SK-N-SH (cell line): Measurements from ENCODE around the gene CCDC192. TPM values are rescaled to one million over a fixed set of nuclear protein-coding genes. Genes with fewer than 3 reads are reported as not detected.

Experiments
- CTCF ChIA-PET: fragments of 300-600, 350-600 bp; formaldehyde crosslinking; extraction: SDS; loops from one replicate; lab custom pipeline; 2021; lab: Yijun Ruan, JAX
- POLR2A ChIA-PET: fragments of 350-600 bp; sonication (Branson Sonifier 250); formaldehyde crosslinking; extraction: SDS; loops from one replicate; lab custom pipeline; 2020; ENCODE audit warnings: antibody characterized with exemption, inconsistent platforms; lab: Yijun Ruan, JAX
- DNase-seq: peaks from one replicate; pipeline ENCODE4 v3.0.0; 2012
- H2AFZ ChIP-seq: fragments of 200-600 bp; sonication (generic); 2 replicates; pipeline ENCODE4 v1.8.1; 2016; ENCODE audit warnings: antibody characterized with exemption, mild to moderate bottlenecking, low read depth
- H3F3A ChIP-seq: fragments of 200-600 bp; sonication (generic); replicated peaks from 2 replicates; pipeline ENCODE3; 2016; ENCODE audit warnings: antibody characterized with exemption, mild to moderate bottlenecking; ENCODE audit not compliant: insufficient read depth
- H3K27ac ChIP-seq, 2 experiments: fragments of 200-500 bp in 1 of 2; fragments of 200-600 bp in 1 of 2; sonication (Bioruptor generic) in 1 of 2; sonication (generic), shearing (Covaris generic) in 1 of 2; 2 replicates each; pipeline versions ENCODE4 v1.5.1 to v1.6.1; 2014 to 2016; ENCODE audit warnings: low read depth in 2 of 2, inconsistent platforms in 1 of 2, low read length in 1 of 2, mild to moderate bottlenecking in 1 of 2, mixed read lengths in 1 of 2
- H3K27me3 ChIP-seq: fragments of 200-600 bp; sonication (generic), shearing (Covaris generic); 2 replicates; pipeline ENCODE4 v1.6.1; 2016; ENCODE audit warnings: mixed run types; ENCODE audit not compliant: insufficient read depth
- H3K36me3 ChIP-seq, 2 experiments: fragments of 200-500 bp in 1 of 2; fragments of 200-600 bp in 1 of 2; sonication (Bioruptor generic) in 1 of 2; sonication (generic) in 1 of 2; replicated peaks in 1 of 2; 2 replicates each; pipeline versions ENCODE3 to v1.5.1; 2014 to 2016; ENCODE audit warnings: low read length in 1 of 2, mild to moderate bottlenecking in 1 of 2; ENCODE audit not compliant: insufficient read depth in 2 of 2, control insufficient read depth in 1 of 2
- H3K4me1 ChIP-seq, 2 experiments: fragments of 200-500 bp in 1 of 2; fragments of 200-600 bp in 1 of 2; sonication (Bioruptor generic) in 1 of 2; sonication (generic), shearing (Covaris generic) in 1 of 2; 2 replicates each; pipeline versions ENCODE4 v1.5.1 to v1.6.1; 2014 to 2016; ENCODE audit warnings: low read depth in 1 of 2, low read length in 1 of 2, mixed run types in 1 of 2; ENCODE audit not compliant: insufficient read depth in 2 of 2, control insufficient read depth in 1 of 2
- H3K4me2 ChIP-seq: fragments of 200-600 bp; sonication (generic), shearing (Covaris generic); 2 replicates; pipeline ENCODE4 v1.6.1; 2017; ENCODE audit warnings: mixed run types
- H3K4me3 ChIP-seq, 2 experiments: fragments of 200-500 bp in 1 of 2; fragments of 200-600 bp in 1 of 2; sonication (Bioruptor generic) in 1 of 2; sonication (generic), shearing (Covaris generic) in 1 of 2; 2 replicates each; pipeline versions ENCODE4 v1.5.1 to v1.8.1; 2014 to 2016; ENCODE audit warnings: low read depth in 2 of 2, inconsistent platforms in 1 of 2, low read length in 1 of 2, mild to moderate bottlenecking in 1 of 2, mixed read lengths in 1 of 2, moderate library complexity in 1 of 2
- H3K79me2 ChIP-seq: fragments of 200-600 bp; sonication (generic); 2 replicates; pipeline ENCODE4 v1.8.1; 2017; ENCODE audit warnings: mild to moderate bottlenecking; ENCODE audit not compliant: insufficient read depth
- H3K9ac ChIP-seq: fragments of 200-600 bp; sonication (generic); 2 replicates; pipeline ENCODE4 v1.6.1; 2017; ENCODE audit warnings: mixed run types
- H3K9me2 ChIP-seq: fragments of 200-600 bp; sonication (generic); 2 replicates; pipeline ENCODE4 v1.6.1; 2017; ENCODE audit warnings: mixed run types
- H3K9me3 ChIP-seq: fragments of 200-600 bp; sonication (generic); 2 replicates; pipeline ENCODE4 v1.6.1; 2017; ENCODE audit warnings: mixed run types, mild to moderate bottlenecking, moderate library complexity
- H4K20me1 ChIP-seq: fragments of 200-600 bp; sonication (generic); 2 replicates; pipeline ENCODE4 v1.6.1; 2017; ENCODE audit warnings: mild to moderate bottlenecking, mixed run types; ENCODE audit not compliant: insufficient read depth
- ELF1 ChIP-seq: IDR thresholded peaks from 2 replicates; pipeline ENCODE4 v1.4.0; 2012
- EP300 ChIP-seq, 2 experiments: IDR thresholded peaks; 2 replicates each; pipeline versions ENCODE4 v1.4.0 to v1.6.1; 2012; ENCODE audit warnings: borderline replicate concordance in 1 of 2, low read depth in 1 of 2, low read length in 1 of 2
- FOSL2 ChIP-seq: IDR thresholded peaks from 2 replicates; pipeline ENCODE4 v1.4.0; 2012; ENCODE audit warnings: low read depth, mild to moderate bottlenecking, moderate library complexity, borderline replicate concordance
- FOXJ3 ChIP-seq: sonication (generic); formaldehyde crosslinking; IDR thresholded peaks from 2 replicates; pipeline ENCODE4 v1.5.1; 2020; ENCODE audit warnings: mild to moderate bottlenecking, missing genetic modification reagents
- GATA2 ChIP-seq: sonication (generic); formaldehyde crosslinking; IDR thresholded peaks from 2 replicates; pipeline ENCODE4 v1.5.0; 2020; ENCODE audit warnings: mild to moderate bottlenecking, missing genetic modification reagents
- MEF2A ChIP-seq: IDR thresholded peaks from 2 replicates; pipeline ENCODE4 v1.4.0; 2012; ENCODE audit warnings: low read depth, borderline replicate concordance
- NFIC ChIP-seq: IDR thresholded peaks from 2 replicates; pipeline ENCODE4 v1.4.0; 2012; ENCODE audit warnings: borderline replicate concordance
- NRF1 ChIP-seq: IDR thresholded peaks from 2 replicates; pipeline ENCODE4 v1.6.1; 2012; ENCODE audit warnings: low read depth, mild to moderate bottlenecking, low read length
- POLR2AphosphoS5 ChIP-seq: IDR thresholded peaks from 2 replicates; pipeline ENCODE4 v1.6.1; 2012; ENCODE audit warnings: low read depth, low read length
- TCF12 ChIP-seq: IDR thresholded peaks from 2 replicates; pipeline ENCODE4 v1.4.0; 2012
- TEAD4 ChIP-seq: IDR thresholded peaks from 2 replicates; pipeline ENCODE4 v1.4.0; 2012; ENCODE audit warnings: mild to moderate bottlenecking, borderline replicate concordance; ENCODE audit not compliant: insufficient read depth
- YY1 ChIP-seq: IDR thresholded peaks from 2 replicates; pipeline ENCODE4 v1.4.0; 2012; ENCODE audit warnings: low read depth, mild to moderate bottlenecking
- WGBS: methylation state at CpG from one replicate; pipeline ENCODE4 v1.1.6; 2017; ENCODE audit warnings: low lambda C conversion rate; 5-methylcytosine and 5-hydroxymethylcytosine counted together
- polyA plus RNA-seq, 3 experiments: library from polyadenylated mRNA; depleted of rRNA; stranded (reverse); fragments of >200 nt; gene quantifications; 2 replicates each; pipeline ENCODE4 v1.2.3, GENCODE V29; 2012
- TF ChIP-seq, protein P1 (sequence below): IDR thresholded peaks from 2 replicates; pipeline ENCODE4 v1.4.0; 2012; ENCODE audit warnings: low read depth
- TF ChIP-seq, protein P2 (sequence below): IDR thresholded peaks from 2 replicates; pipeline ENCODE4; 2012
- TF ChIP-seq, protein P3 (sequence below): fragments of 150-350 bp; IDR thresholded peaks from 2 replicates; pipeline ENCODE4 v1.6.1; 2016; ENCODE audit warnings: mild to moderate bottlenecking, low read depth, low read length

CCDC192 gene, protein sequence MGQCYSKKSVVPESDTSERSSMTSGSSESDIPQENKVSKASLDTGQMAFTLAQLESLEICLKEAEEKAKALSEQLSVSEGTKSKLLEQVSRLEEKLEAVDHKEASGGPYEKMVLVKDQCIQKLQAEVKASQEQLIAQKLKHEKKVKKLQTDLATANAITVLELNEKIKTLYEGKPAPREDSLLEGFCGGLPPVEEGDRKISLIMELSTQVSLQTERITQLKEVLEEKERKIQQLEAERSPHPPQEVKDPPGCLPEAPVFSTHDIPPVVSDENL
- not detected in 2 replicates for polyA plus RNA-seq (2012; rRNA removed)
- 0.05 and 0.10 TPM in 2 replicates for polyA plus RNA-seq (2012; cell fraction: cytosol; rRNA removed)
- polyA plus RNA-seq (2012; cell fraction: nucleus; rRNA removed) = not detected in 2 replicates

DNA sequence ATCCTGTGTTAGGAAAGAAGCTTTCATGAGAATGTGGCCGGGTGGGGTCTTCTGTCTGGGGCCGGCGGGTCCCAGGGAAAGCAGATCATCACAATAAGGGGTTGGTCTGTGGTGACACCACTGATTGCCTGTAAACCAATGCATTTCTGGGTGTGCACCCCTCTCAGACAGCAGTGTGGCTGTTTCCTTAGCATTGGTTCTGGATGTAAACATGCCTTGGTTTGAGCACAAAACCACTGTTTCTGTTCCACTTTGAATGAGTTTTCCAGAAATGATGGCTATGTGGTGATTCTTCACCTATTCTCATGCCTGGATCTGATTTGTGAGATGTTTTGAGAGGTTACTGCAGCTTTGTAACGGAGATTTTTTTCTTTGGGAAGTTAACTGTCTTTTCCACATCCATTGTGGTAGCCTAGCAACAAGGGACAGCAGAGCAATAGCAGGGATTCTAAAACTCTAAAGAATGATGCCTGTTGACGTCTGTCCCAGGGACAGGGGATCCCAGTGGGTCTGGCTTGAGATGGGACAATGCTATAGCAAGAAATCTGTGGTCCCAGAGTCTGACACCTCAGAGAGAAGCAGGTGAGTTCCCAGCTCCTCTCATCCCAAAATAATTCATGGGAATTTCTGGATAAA lies at the start of gene CCDC192:
Gene CCDC192, plus strand, starts transcription at position 466 of the 636 bp plus-strand sequence. Its CDS starts 55 bp downstream, at position 521.
- Histone ChIP-seq H3K27ac (no peak within 1 kb of the TSS), H3K4me3 (no peak within 1 kb of the TSS), H3K79me2 (no peaks in the 10 kb centered on the region), H3K27me3 (no peaks in the 10 kb centered on the region; the same call in 1 of the 2 replicates), H3K4me2 (no peak within 1 kb of the TSS), H3F3A (peaks cover 6% of the 10 kb centered on the region), H3K9me3 (no peaks in the 10 kb centered on the region), H3K36me3 (no peaks in the 10 kb centered on the region), H3K9ac (no peak within 1 kb of the TSS), H4K20me1 (no peaks in the 10 kb centered on the region), H3K9me2 (no peaks in the 10 kb centered on the region), H2AFZ (no peak within 1 kb of the TSS), H3K4me1 (no peaks in the 10 kb centered on the region)
- POLR2A ChIA-PET = no interaction called here
- CTCF ChIA-PET = interaction anchor here (1.2 kb wide), 1 partner anchor 18 kb away, joined by 3 read pairs; no protein-coding TSS in a partner anchor
- 27% methylated on average over 5 of the region's 5 CpGs for WGBS
- no peak for DNase-seq
- TF ChIP-seq, protein P1, sequence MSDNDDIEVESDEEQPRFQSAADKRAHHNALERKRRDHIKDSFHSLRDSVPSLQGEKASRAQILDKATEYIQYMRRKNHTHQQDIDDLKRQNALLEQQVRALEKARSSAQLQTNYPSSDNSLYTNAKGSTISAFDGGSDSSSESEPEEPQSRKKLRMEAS = no peak
- no peak for TF ChIP-seq FOSL2
- no peak for TF ChIP-seq TEAD4
- no peak for TF ChIP-seq EP300 (IDR thresholded peaks at IDR 0.05; ENCODE audit: borderline replicate concordance in 1 of 2, low read depth in 1 of 2, low read length in 1 of 2)
- TF ChIP-seq GATA2 = no peak
- no peak for TF ChIP-seq MEF2A
- TF ChIP-seq NFIC = no peak
- TF ChIP-seq YY1 = no peak
- no peak for TF ChIP-seq POLR2AphosphoS5
- TF ChIP-seq, protein P2, sequence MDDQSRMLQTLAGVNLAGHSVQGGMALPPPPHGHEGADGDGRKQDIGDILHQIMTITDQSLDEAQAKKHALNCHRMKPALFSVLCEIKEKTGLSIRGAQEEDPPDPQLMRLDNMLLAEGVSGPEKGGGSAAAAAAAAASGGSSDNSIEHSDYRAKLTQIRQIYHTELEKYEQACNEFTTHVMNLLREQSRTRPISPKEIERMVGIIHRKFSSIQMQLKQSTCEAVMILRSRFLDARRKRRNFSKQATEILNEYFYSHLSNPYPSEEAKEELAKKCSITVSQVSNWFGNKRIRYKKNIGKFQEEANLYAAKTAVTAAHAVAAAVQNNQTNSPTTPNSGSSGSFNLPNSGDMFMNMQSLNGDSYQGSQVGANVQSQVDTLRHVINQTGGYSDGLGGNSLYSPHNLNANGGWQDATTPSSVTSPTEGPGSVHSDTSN = no peak
- TF ChIP-seq NRF1 = no peak

DNA sequence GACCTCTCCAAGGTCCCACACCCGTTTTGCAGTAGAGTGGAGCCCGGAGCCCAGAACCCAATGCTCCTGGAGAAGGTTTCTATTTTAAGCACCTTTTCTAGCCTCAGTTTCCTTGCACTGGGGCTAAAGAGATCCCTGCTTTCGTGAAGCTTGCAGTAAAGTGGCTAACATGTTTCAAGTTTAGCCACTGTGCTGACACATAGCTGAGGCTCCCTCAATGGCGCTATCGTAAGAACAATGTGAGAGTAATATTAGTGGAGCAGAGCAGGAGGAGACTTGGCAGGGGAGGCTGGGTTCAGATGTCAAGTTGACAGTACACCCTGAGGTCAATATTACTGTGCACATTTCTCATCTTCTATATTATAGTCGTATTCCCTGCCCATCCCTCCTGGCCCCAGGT lies 46.4 kb upstream of the CCDC192 start:
- TF ChIP-seq MEF2A = no peak
- no peak for TF ChIP-seq ELF1
- TF ChIP-seq, protein P3, sequence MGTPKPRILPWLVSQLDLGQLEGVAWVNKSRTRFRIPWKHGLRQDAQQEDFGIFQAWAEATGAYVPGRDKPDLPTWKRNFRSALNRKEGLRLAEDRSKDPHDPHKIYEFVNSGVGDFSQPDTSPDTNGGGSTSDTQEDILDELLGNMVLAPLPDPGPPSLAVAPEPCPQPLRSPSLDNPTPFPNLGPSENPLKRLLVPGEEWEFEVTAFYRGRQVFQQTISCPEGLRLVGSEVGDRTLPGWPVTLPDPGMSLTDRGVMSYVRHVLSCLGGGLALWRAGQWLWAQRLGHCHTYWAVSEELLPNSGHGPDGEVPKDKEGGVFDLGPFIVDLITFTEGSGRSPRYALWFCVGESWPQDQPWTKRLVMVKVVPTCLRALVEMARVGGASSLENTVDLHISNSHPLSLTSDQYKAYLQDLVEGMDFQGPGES = no peak
- TF ChIP-seq, protein P2 = no peak
- TF ChIP-seq TCF12 = no peak
- TF ChIP-seq FOSL2 = no peak
- no peak for TF ChIP-seq FOXJ3 (CRISPR knock-in tag)
- no peak for TF ChIP-seq NFIC
- TF ChIP-seq, all 33 proteins: peak for 0
- Histone ChIP-seq H3K27me3 (peaks cover 31% of the 10 kb centered on the region), H3K9me2 (no peaks in the 10 kb centered on the region), H4K20me1 (no peaks in the 10 kb centered on the region), H3K79me2 (no peaks in the 10 kb centered on the region), H3K36me3 (no peaks in the 10 kb centered on the region), H3K9ac (no peak overlapping the region), H3K4me1 (no peaks in the 10 kb centered on the region), H3K27ac (no peak overlapping the region), H3K4me2 (no peak overlapping the region), H3K9me3 (no peaks in the 10 kb centered on the region), H3F3A (no peaks in the 10 kb centered on the region), H3K4me3 (no peak overlapping the region), H2AFZ (no peak overlapping the region)
- ChIA-PET CTCF (no interaction called here), POLR2A (no interaction called here)
- DNase-seq = no peak
- 24% methylated on average over 6 of the region's 6 CpGs for WGBS
